Sigmoid colon (tissue), 7 donors: ENCODE data around the gene CFAP300. TPM values are rescaled to one million over a fixed set of nuclear protein-coding genes. Genes with fewer than 3 reads are reported as not detected.

Experiments used
- DNase-seq: peaks from one replicate; pipeline ENCODE4 v3.0.0-alpha.2; 2019
- H3K27ac ChIP-seq, 4 donors: fragments of 200-600 bp; sonication (generic); one replicate each; pipeline ENCODE4 v1.5.1; 2016 to 2019; ENCODE audit warnings: mild to moderate bottlenecking in 1 of 4
- H3K27me3 ChIP-seq, 3 donors: fragments of 200-600 bp; sonication (generic); one replicate each; pipeline ENCODE4 v1.5.1; 2019; ENCODE audit warnings: mild to moderate bottlenecking in 1 of 3
- H3K36me3 ChIP-seq, 4 donors: fragments of 200-600 bp; sonication (generic); one replicate each; pipeline ENCODE4 v1.5.1; 2016 to 2019
- H3K4me1 ChIP-seq, 4 donors: fragments of 200-600 bp; sonication (generic); one replicate each; pipeline ENCODE4 v1.5.1; 2017 to 2019
- H3K4me3 ChIP-seq, 4 donors: fragments of 200-600 bp; sonication (generic); one replicate each; pipeline ENCODE4 v1.5.1; 2017 to 2019; ENCODE audit warnings: mild to moderate bottlenecking in 2 of 4, moderate library complexity in 1 of 4
- H3K9me3 ChIP-seq, 4 donors: fragments of 200-600 bp in 3 of 4; sonication (generic) in 3 of 4; one replicate each; pipeline versions ENCODE4 v1.5.1 to v1.6.1; 2013 to 2019
- CTCF ChIP-seq, 4 experiments: fragments of 450-650 bp in 3 of 4; fragments of 200-600 bp in 1 of 4; IDR thresholded peaks; one replicate each; pipeline ENCODE4 v1.5.1; 2016 to 2019; ENCODE audit warnings: antibody characterized with exemption in 4 of 4, mild to moderate bottlenecking in 3 of 4, moderate library complexity in 2 of 4
- EP300 ChIP-seq, 4 donors: sonication (generic); formaldehyde crosslinking; IDR thresholded peaks; one replicate each; pipeline ENCODE4 v1.6.1; 2017; ENCODE audit warnings: antibody characterized with exemption in 4 of 4
- POLR2A ChIP-seq, 2 donors: fragments of 450-650 bp; IDR thresholded peaks; one replicate each; pipeline ENCODE4 v1.6.1; 2016; ENCODE audit warnings: antibody characterized with exemption in 2 of 2, mild to moderate bottlenecking in 2 of 2, moderate library complexity in 2 of 2
- POLR2AphosphoS5 ChIP-seq, 4 donors: sonication (generic); formaldehyde crosslinking; IDR thresholded peaks; one replicate each; pipeline ENCODE4 v1.6.1; 2017; ENCODE audit warnings: antibody characterized with exemption in 4 of 4
- WGBS, 2 donors: extraction: QIAGEN DNeasy Blood & Tissue Kit; methylation state at CpG; one replicate each; pipeline ENCODE4 v1.1.7; 2013; 5-methylcytosine and 5-hydroxymethylcytosine counted together
- intact Hi-C: fragments of 100-400 bp; cut with DNase I; formaldehyde crosslinking; loops from one replicate; pipeline ENCODE4 v1.15.1; 2023
- polyA plus RNA-seq, 3 donors: library from polyadenylated mRNA; stranded (reverse); fragments of 200-250 nt; gene quantifications; one replicate each; pipeline ENCODE4 v1.2.3, GENCODE V29; 2013
- total RNA-seq, 4 donors: library from RNA; depleted of rRNA; stranded (reverse); fragments of >200 nt; gene quantifications; one replicate each; pipeline ENCODE4 v1.1.0, GENCODE V29; 2016
- donor health status: healthy with polysubstance abuse.
- donor health status: Bipolar disorder and iron deficiency.
- donor health status: healthy.

Gene CFAP300
- total and polyA plus RNA-seq, 7 donors: 0.76 to 15.0 (median 2.4) TPM; not detected in 1

GRCh38 chr11:102070766-102071165 is 23.5 kb downstream of the CFAP300 start:
- 0% methylated on average over 1 of the region's 1 CpG for WGBS, 2 donors
- Histone ChIP-seq H3K36me3 (no peaks in the 10 kb centered on the region), H3K27me3 (no peaks in the 10 kb centered on the region), H3K4me3 (no peak overlapping the region), H3K9me3 (peaks cover 0 to 12% (median 5%) of the 10 kb centered on the region in 4 donors), H3K27ac (no peak overlapping the region), H3K4me1 (no peaks in the 10 kb centered on the region)
- no peak for DNase-seq
- TF ChIP-seq POLR2A (IDR thresholded peaks at IDR 0.05) (no peak), CTCF (IDR thresholded peaks at IDR 0.05) (no peak), POLR2AphosphoS5 (IDR thresholded peaks at IDR 0.05) (no peak), EP300 (IDR thresholded peaks at IDR 0.05) (no peak)
- intact Hi-C loops: no loop called here

- H3K4me3 ChIP-seq: no peak overlapping the region
- intact Hi-C loops: no loop called here
- no peak for DNase-seq
- H3K9me3 ChIP-seq: peaks cover 0 to 12% (median 5%) of the 10 kb centered on the region in 4 donors
- H3K4me1 ChIP-seq: no peaks in the 10 kb centered on the region
- no peak overlapping the region for H3K27ac ChIP-seq
- H3K27me3 ChIP-seq: no peaks in the 10 kb centered on the region
- 82 to 84% methylated on average over 1 of the region's 1 CpG for WGBS, 2 donors
- TF ChIP-seq CTCF (IDR thresholded peaks at IDR 0.05) (no peak), POLR2AphosphoS5 (IDR thresholded peaks at IDR 0.05) (no peak), POLR2A (IDR thresholded peaks at IDR 0.05) (no peak), EP300 (IDR thresholded peaks at IDR 0.05) (no peak)
- no peaks in the 10 kb centered on the region for H3K36me3 ChIP-seq
Observed at GRCh38 chr11:102071497-102072472, 24.5 kb downstream of the CFAP300 start.

DNA sequence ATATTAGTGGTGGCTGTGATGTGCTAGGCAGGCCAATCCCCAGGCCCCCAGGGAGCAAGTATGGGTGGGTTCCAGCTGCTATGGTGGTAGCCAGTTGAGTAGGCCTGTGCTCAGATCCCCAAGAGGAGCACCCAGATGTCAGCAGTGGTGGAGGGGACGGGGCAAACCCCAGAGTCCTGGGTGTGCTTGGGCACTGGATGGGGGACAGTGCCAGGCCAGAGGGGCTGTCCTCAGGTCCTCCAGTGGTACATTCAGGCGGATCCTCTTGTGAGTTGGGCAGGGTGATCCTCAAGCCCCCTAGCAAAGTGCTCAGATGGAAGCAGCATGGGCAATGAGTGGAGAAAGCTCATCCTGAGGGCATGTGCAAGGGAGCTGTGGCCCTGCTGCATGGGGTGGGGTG is 26.0 kb downstream of the CFAP300 start:
- DNase-seq: no peak
- WGBS, 2 donors: 93% methylated on average over 2 of the region's 2 CpGs
- no peaks in the 10 kb centered on the region for H3K27me3 ChIP-seq
- intact Hi-C loops: no loop called here
- no peaks in the 10 kb centered on the region for H3K36me3 ChIP-seq
- H3K27ac ChIP-seq: no peak overlapping the region
- peaks cover 0 to 12% (median 5%) of the 10 kb centered on the region in 4 donors for H3K9me3 ChIP-seq
- TF ChIP-seq CTCF (IDR thresholded peaks at IDR 0.05) (no peak), EP300 (IDR thresholded peaks at IDR 0.05) (no peak), POLR2A (IDR thresholded peaks at IDR 0.05) (no peak), POLR2AphosphoS5 (IDR thresholded peaks at IDR 0.05) (no peak)
- H3K4me3 ChIP-seq: no peak overlapping the region
- H3K4me1 ChIP-seq: no peaks in the 10 kb centered on the region

DNA sequence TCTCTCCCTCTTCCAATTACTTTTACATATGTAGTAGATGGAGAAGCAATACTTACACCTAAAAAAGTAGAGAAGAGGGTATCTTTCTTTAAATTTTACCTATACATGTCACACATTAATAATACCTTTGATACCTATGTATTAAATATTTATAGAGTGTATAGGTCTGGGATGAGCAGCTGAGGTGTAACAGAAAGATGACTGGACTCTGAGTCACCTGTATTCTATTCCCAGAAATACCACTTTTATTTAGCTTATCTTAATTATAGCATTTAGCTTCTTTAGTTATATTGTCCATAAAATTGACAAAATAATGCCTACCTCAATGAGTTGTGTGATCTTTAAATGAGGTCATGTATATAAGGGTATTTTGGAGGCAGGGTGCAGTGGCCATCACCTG is 32.4 kb downstream of the CFAP300 start:
- intact Hi-C loops: no loop called here
- Histone ChIP-seq H3K4me3 (no peak overlapping the region), H3K27ac (no peak overlapping the region), H3K9me3 (no peaks in the 10 kb centered on the region), H3K27me3 (no peaks in the 10 kb centered on the region), H3K4me1 (no peaks in the 10 kb centered on the region), H3K36me3 (no peaks in the 10 kb centered on the region)
- DNase-seq: no peak
- TF ChIP-seq POLR2A (IDR thresholded peaks at IDR 0.05) (no peak), POLR2AphosphoS5 (IDR thresholded peaks at IDR 0.05) (no peak), CTCF (IDR thresholded peaks at IDR 0.05) (no peak), EP300 (IDR thresholded peaks at IDR 0.05) (no peak)
